Measurements from ENCODE around the gene TMEM222.

Gene TMEM222

GRCh38 chr1:27303509-27303908 lies 18.5 kb upstream of the TMEM222 start:
- no peak for TF ChIP-seq CTCF (IDR thresholded peaks at IDR 0.05; ENCODE audit: low read depth, low read length)
- H3K9me3 ChIP-seq: no peaks in the 10 kb centered on the region
- H3K4me1 ChIP-seq: peaks cover 16% of the 10 kb centered on the region
- no peak overlapping the region for H3K4me3 ChIP-seq (ENCODE audit: low read depth, low read length)
- H3K36me3 ChIP-seq: no peaks in the 10 kb centered on the region
- no peak for DNase-seq
- H3K27me3 ChIP-seq: no peaks in the 10 kb centered on the region

- H3K4me3 ChIP-seq (ENCODE audit: low read depth, low read length): no peak overlapping the region
- TF ChIP-seq CTCF (IDR thresholded peaks at IDR 0.05; ENCODE audit: low read depth, low read length): no peak
- no peaks in the 10 kb centered on the region for H3K9me3 ChIP-seq
- no peak for DNase-seq
- no peaks in the 10 kb centered on the region for H3K36me3 ChIP-seq
- no peaks in the 10 kb centered on the region for H3K27me3 ChIP-seq
- H3K4me1 ChIP-seq: no peaks in the 10 kb centered on the region; the same call in 1 of the 2 replicates
These were observed 15.9 kb upstream of the TMEM222 start for GRCh38 chr1:27306071-27306470.

- no peaks in the 10 kb centered on the region for H3K9me3 ChIP-seq
- H3K4me3 ChIP-seq (ENCODE audit: low read depth, low read length): no peak overlapping the region
- no peaks in the 10 kb centered on the region for H3K4me1 ChIP-seq
- no peaks in the 10 kb centered on the region for H3K36me3 ChIP-seq
- H3K27me3 ChIP-seq: no peaks in the 10 kb centered on the region
- TF ChIP-seq CTCF (IDR thresholded peaks at IDR 0.05; ENCODE audit: low read depth, low read length): no peak
- DNase-seq: peak; percentile 21
These were observed 14.8 kb upstream of the TMEM222 start for GRCh38 chr1:27306892-27307761.

- Histone ChIP-seq H3K4me3 (ENCODE audit: low read depth, low read length) (no peak overlapping the region), H3K4me1 (no peaks in the 10 kb centered on the region), H3K9me3 (no peaks in the 10 kb centered on the region), H3K36me3 (no peaks in the 10 kb centered on the region), H3K27me3 (no peaks in the 10 kb centered on the region)
- TF ChIP-seq CTCF (IDR thresholded peaks at IDR 0.05; ENCODE audit: low read depth, low read length): no peak
- DNase-seq: no peak
These were observed 13.9 kb upstream of the TMEM222 start for GRCh38 chr1:27307874-27308598.

- no peaks in the 10 kb centered on the region for H3K9me3 ChIP-seq
- no peak for DNase-seq
- H3K36me3 ChIP-seq: no peaks in the 10 kb centered on the region
These were observed 7.8 kb upstream of the TMEM222 start for GRCh38 chr1:27314169-27314568.

More at GRCh38 chr1:27314169-27314568, 7.8 kb upstream of the TMEM222 start:
- Histone ChIP-seq H3K4me1 (no peaks in the 10 kb centered on the region), H3K27me3 (no peaks in the 10 kb centered on the region), H3K4me3 (ENCODE audit: low read depth, low read length) (no peak overlapping the region)
- TF ChIP-seq CTCF (IDR thresholded peaks at IDR 0.05; ENCODE audit: low read depth, low read length): no peak

Measured in BE2C (cell line).